SK-N-MC (cell line): ENCODE results near the gene PIWIL4.

Experiments
- EZH2 ChIP-seq: fragments of 200-600 bp; sonication (generic); IDR thresholded peaks from one replicate; pipeline ENCODE4 v1.6.1; 2017; ENCODE audit warnings: antibody characterized with exemption
- FOXP2 ChIP-seq: optimal IDR thresholded peaks from 2 replicates; pipeline ENCODE3; 2011; ENCODE audit warnings: mild to moderate bottlenecking, moderate library complexity; ENCODE audit not compliant: insufficient read depth; ENCODE audit errors: extremely low read length, control extremely low read depth
- POLR2AphosphoS5 ChIP-seq: IDR thresholded peaks from 2 replicates; pipeline ENCODE4 v1.6.1; 2012; ENCODE audit warnings: mild to moderate bottlenecking, low read depth, low read length, borderline replicate concordance

- no peak for TF ChIP-seq EZH2
- no peak for TF ChIP-seq POLR2AphosphoS5
- TF ChIP-seq FOXP2: no peak
These were observed 35.5 kb downstream of the PIWIL4 start for GRCh38 chr11:94602430-94603372.
